SK-N-SH (cell line): Measurements from ENCODE around the gene PRKCH. TPM values are rescaled to one million over a fixed set of nuclear protein-coding genes. Genes with fewer than 3 reads are reported as not detected.

Experiments
- CTCF ChIA-PET: fragments of 300-600, 350-600 bp; formaldehyde crosslinking; extraction: SDS; loops from one replicate; lab custom pipeline; 2021; lab: Yijun Ruan, JAX
- POLR2A ChIA-PET: fragments of 350-600 bp; sonication (Branson Sonifier 250); formaldehyde crosslinking; extraction: SDS; loops from one replicate; lab custom pipeline; 2020; ENCODE audit warnings: antibody characterized with exemption, inconsistent platforms; lab: Yijun Ruan, JAX
- DNase-seq: peaks from one replicate; pipeline ENCODE4 v3.0.0; 2012
- H2AFZ ChIP-seq: fragments of 200-600 bp; sonication (generic); 2 replicates; pipeline ENCODE4 v1.8.1; 2016; ENCODE audit warnings: antibody characterized with exemption, mild to moderate bottlenecking, low read depth
- H3F3A ChIP-seq: fragments of 200-600 bp; sonication (generic); replicated peaks from 2 replicates; pipeline ENCODE3; 2016; ENCODE audit warnings: antibody characterized with exemption, mild to moderate bottlenecking; ENCODE audit not compliant: insufficient read depth
- H3K27ac ChIP-seq, 2 experiments: fragments of 200-500 bp in 1 of 2; fragments of 200-600 bp in 1 of 2; sonication (Bioruptor generic) in 1 of 2; sonication (generic), shearing (Covaris generic) in 1 of 2; 2 replicates each; pipeline versions ENCODE4 v1.5.1 to v1.6.1; 2014 to 2016; ENCODE audit warnings: low read depth in 2 of 2, inconsistent platforms in 1 of 2, low read length in 1 of 2, mild to moderate bottlenecking in 1 of 2, mixed read lengths in 1 of 2
- H3K27me3 ChIP-seq: fragments of 200-600 bp; sonication (generic), shearing (Covaris generic); 2 replicates; pipeline ENCODE4 v1.6.1; 2016; ENCODE audit warnings: mixed run types; ENCODE audit not compliant: insufficient read depth
- H3K36me3 ChIP-seq, 2 experiments: fragments of 200-500 bp in 1 of 2; fragments of 200-600 bp in 1 of 2; sonication (Bioruptor generic) in 1 of 2; sonication (generic) in 1 of 2; replicated peaks in 1 of 2; 2 replicates each; pipeline versions ENCODE3 to v1.5.1; 2014 to 2016; ENCODE audit warnings: low read length in 1 of 2, mild to moderate bottlenecking in 1 of 2; ENCODE audit not compliant: insufficient read depth in 2 of 2, control insufficient read depth in 1 of 2
- H3K4me1 ChIP-seq, 2 experiments: fragments of 200-500 bp in 1 of 2; fragments of 200-600 bp in 1 of 2; sonication (Bioruptor generic) in 1 of 2; sonication (generic), shearing (Covaris generic) in 1 of 2; 2 replicates each; pipeline versions ENCODE4 v1.5.1 to v1.6.1; 2014 to 2016; ENCODE audit warnings: low read depth in 1 of 2, low read length in 1 of 2, mixed run types in 1 of 2; ENCODE audit not compliant: insufficient read depth in 2 of 2, control insufficient read depth in 1 of 2
- H3K4me2 ChIP-seq: fragments of 200-600 bp; sonication (generic), shearing (Covaris generic); 2 replicates; pipeline ENCODE4 v1.6.1; 2017; ENCODE audit warnings: mixed run types
- H3K4me3 ChIP-seq, 2 experiments: fragments of 200-500 bp in 1 of 2; fragments of 200-600 bp in 1 of 2; sonication (Bioruptor generic) in 1 of 2; sonication (generic), shearing (Covaris generic) in 1 of 2; 2 replicates each; pipeline versions ENCODE4 v1.5.1 to v1.8.1; 2014 to 2016; ENCODE audit warnings: low read depth in 2 of 2, inconsistent platforms in 1 of 2, low read length in 1 of 2, mild to moderate bottlenecking in 1 of 2, mixed read lengths in 1 of 2, moderate library complexity in 1 of 2
- H3K79me2 ChIP-seq: fragments of 200-600 bp; sonication (generic); 2 replicates; pipeline ENCODE4 v1.8.1; 2017; ENCODE audit warnings: mild to moderate bottlenecking; ENCODE audit not compliant: insufficient read depth
- H3K9ac ChIP-seq: fragments of 200-600 bp; sonication (generic); 2 replicates; pipeline ENCODE4 v1.6.1; 2017; ENCODE audit warnings: mixed run types
- H3K9me2 ChIP-seq: fragments of 200-600 bp; sonication (generic); 2 replicates; pipeline ENCODE4 v1.6.1; 2017; ENCODE audit warnings: mixed run types
- H3K9me3 ChIP-seq: fragments of 200-600 bp; sonication (generic); 2 replicates; pipeline ENCODE4 v1.6.1; 2017; ENCODE audit warnings: mixed run types, mild to moderate bottlenecking, moderate library complexity
- H4K20me1 ChIP-seq: fragments of 200-600 bp; sonication (generic); 2 replicates; pipeline ENCODE4 v1.6.1; 2017; ENCODE audit warnings: mild to moderate bottlenecking, mixed run types; ENCODE audit not compliant: insufficient read depth
- FOXJ3 ChIP-seq: sonication (generic); formaldehyde crosslinking; IDR thresholded peaks from 2 replicates; pipeline ENCODE4 v1.5.1; 2020; ENCODE audit warnings: mild to moderate bottlenecking, missing genetic modification reagents
- GABPA ChIP-seq: IDR thresholded peaks from 2 replicates; pipeline ENCODE4 v1.4.0; 2012; ENCODE audit warnings: low read depth, mild to moderate bottlenecking
- MXI1 ChIP-seq: IDR thresholded peaks from 2 replicates; pipeline ENCODE4 v1.6.1; 2012; ENCODE audit warnings: mild to moderate bottlenecking, low read depth, low read length, improper control_type of control experiment
- RCOR1 ChIP-seq: fragments of 150-350 bp; IDR thresholded peaks from 2 replicates; pipeline ENCODE4 v1.6.1; 2017; ENCODE audit warnings: antibody characterized with exemption, low read length
- RFX5 ChIP-seq: IDR thresholded peaks from 2 replicates; pipeline ENCODE4 v1.6.1; 2012; ENCODE audit warnings: mild to moderate bottlenecking, improper control_type of control experiment, low read length
- TCF12 ChIP-seq: IDR thresholded peaks from 2 replicates; pipeline ENCODE4 v1.4.0; 2012
- YY1 ChIP-seq: IDR thresholded peaks from 2 replicates; pipeline ENCODE4 v1.4.0; 2012; ENCODE audit warnings: low read depth, mild to moderate bottlenecking
- WGBS: methylation state at CpG from one replicate; pipeline ENCODE4 v1.1.6; 2017; ENCODE audit warnings: low lambda C conversion rate; 5-methylcytosine and 5-hydroxymethylcytosine counted together
- polyA plus RNA-seq, 3 experiments: library from polyadenylated mRNA; depleted of rRNA; stranded (reverse); fragments of >200 nt; gene quantifications; 2 replicates each; pipeline ENCODE4 v1.2.3, GENCODE V29; 2012
- TF ChIP-seq, protein P1 (sequence below): IDR thresholded peaks from 2 replicates; pipeline ENCODE4; 2012
- TF ChIP-seq, protein P2 (sequence below): IDR thresholded peaks from 2 replicates; pipeline ENCODE4 v1.4.0; 2012; ENCODE audit warnings: low read depth, borderline replicate concordance
- TF ChIP-seq, protein P3 (sequence below): fragments of 200-600 bp; sonication (generic); IDR thresholded peaks from 2 replicates; pipeline ENCODE4 v1.6.1; 2017; ENCODE audit warnings: antibody characterized with exemption, mild to moderate bottlenecking, moderate library complexity

Gene PRKCH
- polyA plus RNA-seq, 1 of the 3 experiments (the other 2 are of a cell fraction), result 4.2 TPM

DNA sequence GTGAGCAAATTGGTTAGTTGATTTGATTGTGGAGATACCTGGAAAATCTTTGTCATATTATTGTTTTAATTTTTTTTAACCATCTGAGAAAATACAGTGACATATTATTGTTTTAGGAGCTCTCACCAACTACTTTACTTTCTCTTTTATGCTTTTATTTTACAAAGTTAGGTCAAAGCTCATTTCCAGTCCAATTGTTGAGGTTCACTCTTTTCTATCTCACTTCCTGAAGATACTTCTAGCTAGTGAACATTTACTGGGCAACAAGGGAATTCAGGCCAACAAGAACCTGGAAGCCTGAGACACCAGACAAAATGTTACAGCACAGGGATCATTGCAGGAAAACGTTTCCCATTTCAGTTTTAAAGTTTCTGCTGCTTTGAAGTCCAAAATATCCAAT is 44.1 kb upstream of the PRKCH start (continued):
- TF ChIP-seq, protein P1, sequence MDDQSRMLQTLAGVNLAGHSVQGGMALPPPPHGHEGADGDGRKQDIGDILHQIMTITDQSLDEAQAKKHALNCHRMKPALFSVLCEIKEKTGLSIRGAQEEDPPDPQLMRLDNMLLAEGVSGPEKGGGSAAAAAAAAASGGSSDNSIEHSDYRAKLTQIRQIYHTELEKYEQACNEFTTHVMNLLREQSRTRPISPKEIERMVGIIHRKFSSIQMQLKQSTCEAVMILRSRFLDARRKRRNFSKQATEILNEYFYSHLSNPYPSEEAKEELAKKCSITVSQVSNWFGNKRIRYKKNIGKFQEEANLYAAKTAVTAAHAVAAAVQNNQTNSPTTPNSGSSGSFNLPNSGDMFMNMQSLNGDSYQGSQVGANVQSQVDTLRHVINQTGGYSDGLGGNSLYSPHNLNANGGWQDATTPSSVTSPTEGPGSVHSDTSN, result no peak
- no peak for TF ChIP-seq FOXJ3 (CRISPR knock-in tag)

DNA sequence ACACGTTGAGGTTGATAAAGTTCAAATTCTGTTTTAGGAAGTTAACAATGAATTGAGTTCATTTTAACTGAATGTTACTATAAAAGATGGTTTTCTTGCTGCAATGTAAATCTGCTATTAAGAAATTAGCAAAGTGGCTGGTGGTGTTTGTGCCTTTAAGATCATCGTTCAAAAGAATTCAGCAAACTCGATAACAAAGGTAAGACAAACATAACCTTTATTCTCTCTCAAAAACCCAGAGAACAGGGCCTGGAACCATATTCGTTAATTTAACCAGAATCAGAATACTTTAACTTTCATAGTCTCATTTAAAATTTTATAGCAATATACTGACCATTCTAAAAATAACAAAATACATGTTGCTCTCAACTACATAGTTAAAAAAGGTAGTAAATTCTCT is 43.6 kb upstream of the PRKCH start:
- no peak overlapping the region for H3K4me3 ChIP-seq
- no peaks in the 10 kb centered on the region for H3K9me2 ChIP-seq
- H2AFZ ChIP-seq, result no peak overlapping the region
- H3K4me2 ChIP-seq, result no peak overlapping the region
- peaks cover 0 to 8% of the 10 kb centered on the region in 2 experiments; a peak in 1 of 4 replicates for H3K4me1 ChIP-seq
- no peak overlapping the region for H3K27ac ChIP-seq
- WGBS, result 81% methylated on average over 4 of the region's 4 CpGs
- H4K20me1 ChIP-seq, result no peaks in the 10 kb centered on the region
- H3K9me3 ChIP-seq, result no peaks in the 10 kb centered on the region
- CTCF ChIA-PET, result interaction anchor here (0.7 to 11.8 kb wide), 3 partner anchors 8 to 183 kb away, joined by 3 to 104 read pairs (median 15); no protein-coding TSS in a partner anchor
- DNase-seq, result no peak
- H3K9ac ChIP-seq, result no peak overlapping the region
- no peaks in the 10 kb centered on the region; the same call in 1 of the 2 replicates for H3K27me3 ChIP-seq
- TF ChIP-seq, protein P1, result no peak
- TF ChIP-seq, protein P2, sequence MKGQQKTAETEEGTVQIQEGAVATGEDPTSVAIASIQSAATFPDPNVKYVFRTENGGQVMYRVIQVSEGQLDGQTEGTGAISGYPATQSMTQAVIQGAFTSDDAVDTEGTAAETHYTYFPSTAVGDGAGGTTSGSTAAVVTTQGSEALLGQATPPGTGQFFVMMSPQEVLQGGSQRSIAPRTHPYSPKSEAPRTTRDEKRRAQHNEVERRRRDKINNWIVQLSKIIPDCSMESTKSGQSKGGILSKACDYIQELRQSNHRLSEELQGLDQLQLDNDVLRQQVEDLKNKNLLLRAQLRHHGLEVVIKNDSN, result no peak
- TF ChIP-seq GABPA, result no peak
- TF ChIP-seq RFX5, result no peak
- TF ChIP-seq RCOR1, result no peak
- POLR2A ChIA-PET, result no interaction called here
- H3F3A ChIP-seq, result peaks cover 3% of the 10 kb centered on the region
- H3K36me3 ChIP-seq, result no peaks in the 10 kb centered on the region
- no peaks in the 10 kb centered on the region for H3K79me2 ChIP-seq

DNA sequence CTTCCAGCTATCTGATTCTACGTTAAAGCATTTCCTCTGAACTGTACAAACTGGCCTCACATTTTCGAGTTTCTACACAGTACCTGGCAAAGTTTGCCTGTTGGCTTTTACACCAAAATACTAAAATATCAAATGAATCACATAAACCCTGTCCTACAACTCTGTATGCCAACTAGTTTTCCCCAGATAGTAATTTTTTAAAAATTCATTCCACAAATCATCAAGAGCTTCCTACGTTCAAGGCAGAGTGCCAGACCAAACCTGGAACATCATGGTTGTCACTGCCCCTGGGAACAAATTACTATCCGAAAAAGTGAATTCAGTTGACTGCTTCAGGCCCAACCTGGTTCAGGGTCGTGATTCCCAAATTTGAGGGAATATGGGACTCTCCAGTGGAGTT is 42.3 kb upstream of the PRKCH start:
- H3K27me3 ChIP-seq, result no peaks in the 10 kb centered on the region; the same call in 1 of the 2 replicates
- H3K9me2 ChIP-seq, result no peaks in the 10 kb centered on the region
- no peak overlapping the region for H3K27ac ChIP-seq
- ChIA-PET CTCF (interaction anchor here (4.6 to 11.8 kb wide), 2 partner anchors 9 to 13 kb away, joined by 29 to 104 read pairs; no protein-coding TSS in a partner anchor), POLR2A (no interaction called here)
- H2AFZ ChIP-seq, result no peak overlapping the region
- no peak overlapping the region for H3K4me3 ChIP-seq
- H3K36me3 ChIP-seq, result no peaks in the 10 kb centered on the region
- peaks cover 3% of the 10 kb centered on the region for H3F3A ChIP-seq
- H3K9ac ChIP-seq, result no peak overlapping the region
- peaks cover 0 to 8% of the 10 kb centered on the region in 2 experiments; a peak in 1 of 4 replicates for H3K4me1 ChIP-seq
- no peaks in the 10 kb centered on the region for H3K79me2 ChIP-seq
- no peak overlapping the region for H3K4me2 ChIP-seq
- H3K9me3 ChIP-seq, result no peaks in the 10 kb centered on the region
- 81% methylated on average over 5 of the region's 5 CpGs for WGBS
- DNase-seq, result no peak
- H4K20me1 ChIP-seq, result no peaks in the 10 kb centered on the region
- TF ChIP-seq, protein P3, sequence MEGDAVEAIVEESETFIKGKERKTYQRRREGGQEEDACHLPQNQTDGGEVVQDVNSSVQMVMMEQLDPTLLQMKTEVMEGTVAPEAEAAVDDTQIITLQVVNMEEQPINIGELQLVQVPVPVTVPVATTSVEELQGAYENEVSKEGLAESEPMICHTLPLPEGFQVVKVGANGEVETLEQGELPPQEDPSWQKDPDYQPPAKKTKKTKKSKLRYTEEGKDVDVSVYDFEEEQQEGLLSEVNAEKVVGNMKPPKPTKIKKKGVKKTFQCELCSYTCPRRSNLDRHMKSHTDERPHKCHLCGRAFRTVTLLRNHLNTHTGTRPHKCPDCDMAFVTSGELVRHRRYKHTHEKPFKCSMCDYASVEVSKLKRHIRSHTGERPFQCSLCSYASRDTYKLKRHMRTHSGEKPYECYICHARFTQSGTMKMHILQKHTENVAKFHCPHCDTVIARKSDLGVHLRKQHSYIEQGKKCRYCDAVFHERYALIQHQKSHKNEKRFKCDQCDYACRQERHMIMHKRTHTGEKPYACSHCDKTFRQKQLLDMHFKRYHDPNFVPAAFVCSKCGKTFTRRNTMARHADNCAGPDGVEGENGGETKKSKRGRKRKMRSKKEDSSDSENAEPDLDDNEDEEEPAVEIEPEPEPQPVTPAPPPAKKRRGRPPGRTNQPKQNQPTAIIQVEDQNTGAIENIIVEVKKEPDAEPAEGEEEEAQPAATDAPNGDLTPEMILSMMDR, result no peak
- TF ChIP-seq TCF12 (no peak), FOXJ3 (CRISPR knock-in tag) (no peak), YY1 (no peak), MXI1 (no peak)
